Left lung (tissue), 10 donors: ENCODE results near the gene CASKIN2. TPM values are rescaled to one million over a fixed set of nuclear protein-coding genes. Genes with fewer than 3 reads are reported as not detected.
"Not testable (repeated sequence)": the region's sequence is repeated elsewhere in the genome, so short reads cannot be mapped to it uniquely, and the experiment has no call there.

Experiments
- ATAC-seq: fragments of 200-7000 bp; cut with Tn5 transposase; one replicate; pipeline ENCODE4 v1.9.1; 2020; ENCODE audit warnings: moderate library complexity
- DNase-seq, 4 donors: peaks; one replicate each; pipeline ENCODE4 v3.0.0-alpha.2; 2013 to 2020
- H3K27ac ChIP-seq, 2 donors: fragments of 200-600 bp; sonication (generic) in 1 of 2; one replicate each; pipeline versions ENCODE4 v1.5.0 to v1.8.0; 2020 to 2021
- H3K27me3 ChIP-seq, 2 donors: fragments of 200-600 bp; sonication (generic) in 1 of 2; one replicate each; pipeline versions ENCODE4 v1.5.0 to v1.8.0; 2020 to 2021
- H3K36me3 ChIP-seq, 2 donors: fragments of 200-600 bp; sonication (generic) in 1 of 2; one replicate each; pipeline versions ENCODE4 v1.5.0 to v1.8.0; 2020 to 2021
- H3K4me1 ChIP-seq, 2 donors: fragments of 200-600 bp; one replicate each; pipeline ENCODE4 v1.8.0; 2021
- H3K4me3 ChIP-seq, 2 donors: fragments of 200-600 bp; sonication (generic) in 1 of 2; one replicate each; pipeline versions ENCODE4 v1.5.0 to v1.8.0; 2020 to 2021; ENCODE audit warnings: mild to moderate bottlenecking in 1 of 2
- H3K9me3 ChIP-seq, 2 donors: fragments of 200-600 bp; sonication (generic) in 1 of 2; one replicate each; pipeline versions ENCODE4 v1.5.0 to v1.8.0; 2020 to 2021
- CTCF ChIP-seq, 2 donors: fragments of 200-600 bp; sonication (generic) in 1 of 2; IDR thresholded peaks; one replicate each; pipeline versions ENCODE4 v1.5.0 to v1.8.0; 2021; ENCODE audit warnings: antibody characterized with exemption in 2 of 2
- intact Hi-C, 2 donors: fragments of 100-400 bp; cut with DNase I; formaldehyde crosslinking; loops; one replicate each; pipeline versions ENCODE4 v1.11.2 to v1.14.2; 2022
- polyA plus RNA-seq, 6 donors: library from polyadenylated mRNA; unstranded; fragments of 120-200 nt; gene quantifications; one replicate each; pipeline ENCODE4 v1.2.1, GENCODE V29; 2013; ENCODE audit not compliant: insufficient read length in 6 of 6
- total RNA-seq, 2 donors: library from RNA; stranded (reverse); fragmentation: NEBNext Ultra II Directional; extraction: Animal tissue kit (Norgen Biotek cat#: 25700); gene quantifications; one replicate each; pipeline ENCODE4 v1.2.1, GENCODE V29; 2021
- donor health status: DM: no; HTN: yes; CAD: no.
- donor health status: DM: no; HTN: no; CAD: no.

CASKIN2 gene
- total and polyA plus RNA-seq, 8 donors, result 17.9 to 74.4 (median 28.6) TPM

- intact Hi-C loops, result no loop called here
- peak in 1 of 4 donors; percentile 50 for DNase-seq
- peaks cover 0 to 9% of the 10 kb centered on the region in 2 donors for H3K36me3 ChIP-seq
- no peak overlapping the region for H3K27ac ChIP-seq
- H3K27me3 ChIP-seq, result no peaks in the 10 kb centered on the region
- no peaks in the 10 kb centered on the region for H3K9me3 ChIP-seq
- no peak for ATAC-seq
- no peak overlapping the region for H3K4me3 ChIP-seq
- no peak for TF ChIP-seq CTCF (IDR thresholded peaks at IDR 0.05)
- H3K4me1 ChIP-seq, result peaks cover 12 to 42% of the 10 kb centered on the region in 2 donors
Observed at GRCh38 chr17:75482098-75482942, 33.0 kb downstream of the CASKIN2 start.

GRCh38 chr17:75481194-75482068 is 33.9 kb downstream of the CASKIN2 start:
- DNase-seq (peak in 1 of 4 donors; percentile 58), ATAC-seq (no peak)
- Histone ChIP-seq H3K27ac (no peak overlapping the region), H3K4me1 (peaks cover 16 to 42% of the 10 kb centered on the region in 2 donors), H3K4me3 (no peak overlapping the region), H3K9me3 (no peaks in the 10 kb centered on the region), H3K27me3 (no peaks in the 10 kb centered on the region), H3K36me3 (peaks cover 0 to 12% of the 10 kb centered on the region in 2 donors)
- intact Hi-C loops, result no loop called here
- TF ChIP-seq CTCF (IDR thresholded peaks at IDR 0.05), result no peak

GRCh38 chr17:75480281-75480680 is 35.1 kb downstream of the CASKIN2 start:
- DNase-seq (peak in 1 of 4 donors; percentile 22), ATAC-seq (no peak)
- Histone ChIP-seq H3K27me3 (no peaks in the 10 kb centered on the region), H3K9me3 (no peaks in the 10 kb centered on the region), H3K36me3 (peaks cover 0 to 14% of the 10 kb centered on the region in 2 donors), H3K27ac (no peak overlapping the region), H3K4me1 (peaks cover 19 to 46% of the 10 kb centered on the region in 2 donors), H3K4me3 (no peak overlapping the region)
- TF ChIP-seq CTCF (IDR thresholded peaks at IDR 0.05), result no peak
- intact Hi-C loops, result no loop called here

- Histone ChIP-seq H3K27ac (no peak overlapping the region), H3K27me3 (no peaks in the 10 kb centered on the region), H3K4me1 (peaks cover 19 to 46% of the 10 kb centered on the region in 2 donors), H3K36me3 (peaks cover 0 to 30% of the 10 kb centered on the region in 2 donors), H3K4me3 (no peak overlapping the region), H3K9me3 (no peaks in the 10 kb centered on the region)
- intact Hi-C loops, result no loop called here
- no peak for ATAC-seq
- peak in 1 of 4 donors; percentile 28 for DNase-seq
- no peak for TF ChIP-seq CTCF (IDR thresholded peaks at IDR 0.05)
Observed at GRCh38 chr17:75478508-75478907, 36.8 kb downstream of the CASKIN2 start.

GRCh38 chr17:75477490-75477862 is 37.9 kb downstream of the CASKIN2 start:
- ATAC-seq, intact Hi-C loops, H3K27me3 ChIP-seq, H3K9me3 ChIP-seq, H3K4me3 ChIP-seq: not testable (repeated sequence)
- peaks cover 0 to 40% of the 10 kb centered on the region in 2 donors for H3K36me3 ChIP-seq
- H3K27ac ChIP-seq, result peak overlapping the region in 1 of 2 donors; percentile 61
- H3K4me1 ChIP-seq, result peaks cover 19 to 43% of the 10 kb centered on the region in 2 donors
- peak in 1 of 4 donors; percentile 43 for DNase-seq
